Activated CD4-positive, alpha-beta T cell treated with anti-CD3 and anti-CD28 coated beads for 36 hours (primary cell): Measurements from ENCODE around the gene GGN. TPM values are rescaled to one million over a fixed set of nuclear protein-coding genes. Genes with fewer than 3 reads are reported as not detected.
"Not testable (repeated sequence)": the region's sequence is repeated elsewhere in the genome, so short reads cannot be mapped to it uniquely, and the experiment has no call there.

Experiments
- ATAC-seq: fragments of 200-7000 bp; cut with Tn5 transposase; one replicate; pipeline ENCODE4 v1.10.0; 2021; ENCODE audit warnings: mild to moderate bottlenecking, moderate library complexity
- CTCF ChIA-PET: fragments of 350-600 bp; sonication (Branson Sonifier 250); formaldehyde crosslinking; loops from one replicate; lab custom pipeline; 2021; ENCODE audit warnings: antibody characterized with exemption; lab: Charles Lee
- POLR2A ChIA-PET: fragments of 350-600 bp; sonication (Branson Sonifier 250); formaldehyde crosslinking; loops from one replicate; lab custom pipeline; 2021; ENCODE audit warnings: antibody characterized with exemption, inconsistent platforms; lab: Charles Lee
- DNase-seq: peaks from one replicate; pipeline ENCODE4 v3.0.0-alpha.2; 2020
- H3K27ac Mint-ChIP-seq: one replicate; pipeline ENCODE4 v1.8.0; 2021; ENCODE audit warnings: mixed read lengths
- H3K27me3 Mint-ChIP-seq: one replicate; pipeline ENCODE4 v1.8.0; 2021; ENCODE audit warnings: mixed read lengths
- H3K36me3 Mint-ChIP-seq: one replicate; pipeline ENCODE4 v1.8.0; 2021; ENCODE audit warnings: low read depth, mixed read lengths
- H3K4me1 Mint-ChIP-seq: one replicate; pipeline ENCODE4 v1.8.0; 2021; ENCODE audit warnings: mixed read lengths
- H3K4me3 Mint-ChIP-seq: one replicate; pipeline ENCODE4 v1.8.0; 2021; ENCODE audit warnings: mild to moderate bottlenecking, moderate library complexity, mixed read lengths
- H3K9me3 Mint-ChIP-seq: one replicate; pipeline ENCODE4 v1.8.0; 2021; ENCODE audit warnings: low read depth, mixed read lengths
- intact Hi-C, 2 experiments: fragments of 100-400 bp; cut with DNase I in 1 of 2; cut with micrococcal nuclease in 1 of 2; formaldehyde crosslinking; loops; one replicate each; pipeline versions ENCODE4 v1.14.2 to v1.15.1; 2022 to 2024; cut with DNase I, micrococcal nuclease
- total RNA-seq, 2 experiments: library from RNA; stranded (reverse); gene quantifications; one replicate each; pipeline ENCODE4 v1.2.3, GENCODE V29; 2021

Gene GGN
- total RNA-seq, 2 experiments from 2014 or later: 0.30 to 0.51 TPM

DNA sequence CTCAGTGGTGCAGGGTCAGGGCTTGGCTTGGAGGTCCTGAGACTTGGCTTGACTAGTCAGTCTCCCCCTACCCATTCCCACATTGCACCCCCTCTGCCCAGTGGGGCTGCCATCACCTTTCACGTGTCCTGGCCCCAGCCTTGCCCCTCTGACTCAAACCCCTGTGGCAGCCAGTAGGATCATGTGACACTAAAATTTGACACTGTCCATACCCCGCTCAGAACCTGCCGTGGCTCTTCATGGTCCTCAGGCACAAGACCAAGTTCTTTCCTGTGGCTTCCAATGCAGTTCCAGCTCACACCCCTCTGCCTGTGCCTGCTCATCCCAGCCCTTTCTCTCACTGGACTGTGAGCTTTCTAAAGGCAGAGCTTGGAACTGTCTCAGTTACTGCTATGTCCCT, 11.3 kb downstream of the GGN start:
- intact Hi-C loops: no loop called here
- peak overlapping the region; percentile 97 for H3K4me3 Mint-ChIP-seq

DNA sequence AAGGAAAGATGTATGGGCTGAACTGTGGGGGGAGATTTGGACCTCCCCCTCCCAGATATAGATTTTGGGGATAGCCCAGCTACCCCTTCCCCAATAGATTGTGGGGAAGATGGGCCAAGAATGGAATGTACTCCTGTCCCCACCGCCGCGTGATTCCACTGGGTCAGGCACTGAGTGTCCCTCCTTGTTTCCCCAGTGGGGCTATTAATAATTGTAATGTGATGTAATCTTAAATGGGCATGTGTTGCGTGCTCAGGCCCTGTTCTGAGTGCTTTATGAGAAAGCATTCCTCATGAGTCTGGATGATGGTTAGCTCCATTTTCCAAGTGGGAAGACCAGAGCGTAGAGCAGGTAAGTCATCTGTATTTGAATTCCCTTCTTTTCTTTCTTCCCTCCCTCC, 12.1 kb downstream of the GGN start:
- no peaks in the 10 kb centered on the region for H3K27me3 Mint-ChIP-seq
- intact Hi-C loops: loop anchor here in 1 of 2 experiments (2.0 kb wide), 2 partner anchors 13 to 27 kb away; partner anchors contain the start of genes FAM98C, GGN and SPRED3
- POLR2A ChIA-PET: interaction anchor here (0.7 kb wide), 1 partner anchor 12 kb away, joined by 3 read pairs; the partner anchor contains the start of gene GGN

More for the DNA sequence above, 11.3 kb downstream of the GGN start:
- H3K27me3 Mint-ChIP-seq: no peaks in the 10 kb centered on the region
- H3K9me3 Mint-ChIP-seq: no peaks in the 10 kb centered on the region
- ChIA-PET POLR2A (interaction anchor here (0.7 kb wide), 1 partner anchor 11 kb away, joined by 3 read pairs; the partner anchor contains the start of gene GGN), CTCF (interaction anchor here (1.3 kb wide), 1 partner anchor 26 kb away, joined by 7 read pairs; the partner anchor contains the start of gene FAM98C)
- no peak for DNase-seq
- H3K27ac Mint-ChIP-seq: peak overlapping the region; percentile 31
- peaks cover 26% of the 10 kb centered on the region for H3K4me1 Mint-ChIP-seq
- no peak for ATAC-seq
- H3K36me3 Mint-ChIP-seq: peaks cover 52% of the 10 kb centered on the region

DNA sequence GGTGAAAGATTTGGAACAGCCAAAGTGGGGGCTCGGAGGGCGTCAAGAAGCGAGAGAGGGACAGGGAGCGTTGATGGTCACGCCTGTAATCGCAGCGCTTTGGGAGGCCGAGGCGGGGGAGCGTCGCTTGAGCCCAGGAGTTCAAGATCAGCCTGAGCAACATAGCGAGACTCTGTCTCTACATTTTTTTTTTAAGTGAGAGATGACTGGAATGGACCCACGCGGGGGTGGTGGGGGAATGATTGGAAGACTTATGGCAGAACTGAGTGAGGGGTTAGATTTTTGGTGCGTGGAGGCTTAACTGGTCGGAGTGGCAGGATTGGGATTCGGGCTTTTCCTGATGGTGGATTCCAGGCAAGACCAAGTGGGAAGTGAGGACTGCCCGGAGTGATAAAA, 12.7 kb downstream of the GGN start:
- DNase-seq: no peak
- peaks cover 4% of the 10 kb centered on the region for H3K27me3 Mint-ChIP-seq
- H3K4me3 Mint-ChIP-seq: peak overlapping the region; percentile 97
- peak overlapping the region; percentile 98 for H3K27ac Mint-ChIP-seq
- peak; percentile 2 for ATAC-seq
- ChIA-PET POLR2A (interaction anchor here (1.2 to 1.7 kb wide), 4 partner anchors 9 to 39 kb away, joined by 3 to 26 read pairs (median 11); partner anchors contain the start of genes CATSPERG, FAM98C, GGN and SPRED3), CTCF (interaction anchor here (0.6 to 1.8 kb wide), 6 partner anchors 19 to 473 kb away, joined by 3 to 21 read pairs (median 6); partner anchors contain the start of gene FAM98C)
- no peaks in the 10 kb centered on the region for H3K9me3 Mint-ChIP-seq
- H3K36me3 Mint-ChIP-seq: peaks cover 38% of the 10 kb centered on the region
- H3K4me1 Mint-ChIP-seq: peaks cover 26% of the 10 kb centered on the region
- intact Hi-C loops: loop anchor here in 1 of 2 experiments (2.0 kb wide), 2 partner anchors 14 to 28 kb away; partner anchors contain the start of genes FAM98C, GGN and SPRED3

More for the DNA sequence above, 12.1 kb downstream of the GGN start:
- Mint-ChIP-seq H3K9me3 (no peaks in the 10 kb centered on the region), H3K4me1 (peaks cover 26% of the 10 kb centered on the region), H3K4me3 (peak overlapping the region; percentile 97), H3K36me3 (peaks cover 44% of the 10 kb centered on the region), H3K27ac (peak overlapping the region; percentile 98)
- no peak for DNase-seq
- no peak for ATAC-seq
- CTCF ChIA-PET: interaction anchor here (0.7 to 1.3 kb wide), 2 partner anchors 27 to 40 kb away, joined by 4 to 7 read pairs; partner anchors contain the start of genes CATSPERG and FAM98C

DNA sequence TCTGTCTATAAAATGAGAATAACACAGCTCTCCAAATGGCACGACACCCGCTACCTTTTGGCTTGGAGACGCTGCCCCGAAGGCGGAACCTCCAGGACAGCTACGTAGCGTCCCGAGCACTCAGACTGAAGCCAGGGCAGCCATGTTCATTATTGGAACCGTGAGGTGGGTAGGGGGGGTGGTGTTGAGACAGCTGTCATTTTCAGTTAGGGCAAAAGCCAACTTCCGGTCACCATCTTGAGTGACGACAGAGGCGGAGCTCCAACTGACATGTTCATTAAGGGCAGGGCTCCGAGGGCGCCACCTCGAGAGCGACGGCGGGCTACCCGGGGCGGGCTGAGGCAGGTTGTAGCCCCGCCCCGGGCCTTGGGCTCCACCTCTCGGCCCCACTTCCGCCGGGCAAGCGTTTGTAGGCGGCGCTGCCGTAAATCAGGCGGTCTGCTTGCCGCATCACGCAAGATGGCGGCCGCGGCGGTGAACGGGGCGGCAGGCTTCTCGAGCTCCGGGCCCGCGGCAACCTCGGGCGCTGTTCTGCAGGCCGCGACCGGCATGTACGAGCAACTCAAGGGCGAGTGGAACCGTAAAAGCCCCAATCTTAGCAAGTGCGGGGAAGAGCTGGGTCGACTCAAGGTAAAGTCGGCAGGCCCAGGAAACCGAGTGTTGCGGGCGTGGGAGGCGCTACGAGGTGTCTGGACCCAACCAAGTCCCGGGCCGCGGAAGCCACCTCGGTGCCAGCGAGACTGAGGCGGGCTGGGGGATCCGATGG, 13.3 kb downstream of the GGN start, which contains the start of gene PSMD8:
Gene PSMD8 (plus strand): TSS at position 240 of the 766 bp plus-strand sequence. CDS start 31 bp downstream, at position 271.
- Mint-ChIP-seq H3K9me3 (no peaks in the 10 kb centered on the region), H3K27ac (peak within 1 kb of the TSS; percentile 98), H3K4me3 (peak within 1 kb of the TSS; percentile 97), H3K36me3 (peaks cover 33% of the 10 kb centered on the region), H3K27me3 (peaks cover 5% of the 10 kb centered on the region), H3K4me1 (peaks cover 26% of the 10 kb centered on the region)
- DNase-seq (peak; percentile 99), ATAC-seq (peak; percentile 99)
- POLR2A ChIA-PET: interaction anchor here (0.5 to 1.7 kb wide), 11 partner anchors 9 to 725 kb away, joined by 3 to 26 read pairs (median 4); partner anchors contain the start of genes CATSPERG, FAM98C, GGN and SPRED3
- CTCF ChIA-PET: interaction anchor here (0.5 to 1.8 kb wide), 20 partner anchors 10 to 1524 kb away, joined by 3 to 21 read pairs (median 5); partner anchors contain the start of genes CATSPERG, FAM98C, GGN and SPINT2
- intact Hi-C loops: loop anchor here (1.0 to 2.0 kb wide), 15 partner anchors 12 to 525 kb away; partner anchors contain the start of genes EIF3K (in 2 of the 2), FAM98C (in 2 of the 2), GGN (in 2 of the 2) and SIPA1L3 (in 2 of the 2)

DNA sequence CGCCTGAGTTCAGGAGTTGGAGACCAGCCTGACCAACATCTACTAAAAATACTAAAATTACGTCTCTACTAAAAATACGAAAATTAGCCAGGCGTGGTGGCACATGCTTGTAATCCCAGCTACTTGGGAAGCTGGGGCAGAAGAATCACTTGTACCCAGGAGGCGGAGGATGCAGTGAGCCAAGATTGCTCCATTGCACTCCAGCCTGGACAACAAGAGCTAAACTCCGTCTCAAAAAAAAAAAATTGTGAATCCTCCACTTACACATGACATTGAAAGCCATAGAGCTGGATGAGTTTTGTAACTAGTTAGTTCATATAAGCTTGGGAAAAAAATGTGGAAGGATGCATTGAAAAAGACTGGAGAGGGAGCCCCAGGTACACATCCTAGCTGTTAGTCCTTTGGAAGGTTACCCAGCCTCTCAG, 13.9 kb downstream of the GGN start:
- intact Hi-C loops: loop anchor here (1.0 to 2.0 kb wide), 15 partner anchors 12 to 525 kb away; partner anchors contain the start of genes EIF3K (in 2 of the 2), FAM98C (in 2 of the 2), GGN (in 2 of the 2) and SIPA1L3 (in 2 of the 2)
- no peak for ATAC-seq
- no peaks in the 10 kb centered on the region for H3K9me3 Mint-ChIP-seq
- peaks cover 27% of the 10 kb centered on the region for H3K36me3 Mint-ChIP-seq
- no peak for DNase-seq
- ChIA-PET CTCF (interaction anchor here (0.5 to 1.8 kb wide), 20 partner anchors 11 to 1524 kb away, joined by 3 to 21 read pairs (median 5); partner anchors contain the start of genes CATSPERG, FAM98C, GGN and SPINT2), POLR2A (interaction anchor here (0.6 to 1.7 kb wide), 10 partner anchors 10 to 140 kb away, joined by 3 to 26 read pairs (median 4); partner anchors contain the start of genes CATSPERG, FAM98C, GGN and SPRED3)
- H3K4me1 Mint-ChIP-seq: peaks cover 26% of the 10 kb centered on the region
- H3K27me3 Mint-ChIP-seq: peaks cover 6% of the 10 kb centered on the region
- peak overlapping the region; percentile 97 for H3K4me3 Mint-ChIP-seq
- peak overlapping the region; percentile 90 for H3K27ac Mint-ChIP-seq

DNA sequence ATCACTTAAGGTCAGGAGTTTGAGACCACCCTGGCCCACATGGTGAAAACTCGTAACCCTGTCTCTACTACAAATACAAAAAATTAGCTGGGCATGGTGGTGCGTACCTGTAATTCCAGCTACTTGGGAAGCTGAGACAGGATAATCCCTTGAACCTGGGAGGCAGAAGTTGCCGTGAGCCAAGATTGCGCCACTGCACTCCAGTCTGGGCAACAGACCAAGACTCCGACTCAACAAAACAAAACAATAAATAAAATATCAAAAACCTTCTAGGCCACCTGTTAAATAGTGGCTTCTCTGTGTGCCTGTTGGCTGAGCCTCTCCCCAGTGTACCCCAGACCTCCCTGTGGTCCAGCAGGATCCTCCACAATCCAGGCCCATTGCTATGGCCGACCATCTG, 16.8 kb downstream of the GGN start:
- Mint-ChIP-seq H3K4me1 (peaks cover 17% of the 10 kb centered on the region), H3K9me3 (no peaks in the 10 kb centered on the region), H3K36me3 (peaks cover 13% of the 10 kb centered on the region), H3K27ac (no peak overlapping the region), H3K27me3 (peaks cover 12% of the 10 kb centered on the region), H3K4me3 (no peak overlapping the region)
- ChIA-PET POLR2A (no interaction called here), CTCF (interaction anchor here (0.6 kb wide), 1 partner anchor 218 kb away, joined by 4 read pairs; no protein-coding TSS in a partner anchor)
- intact Hi-C loops: no loop called here
- ATAC-seq (no peak), DNase-seq (no peak)

DNA sequence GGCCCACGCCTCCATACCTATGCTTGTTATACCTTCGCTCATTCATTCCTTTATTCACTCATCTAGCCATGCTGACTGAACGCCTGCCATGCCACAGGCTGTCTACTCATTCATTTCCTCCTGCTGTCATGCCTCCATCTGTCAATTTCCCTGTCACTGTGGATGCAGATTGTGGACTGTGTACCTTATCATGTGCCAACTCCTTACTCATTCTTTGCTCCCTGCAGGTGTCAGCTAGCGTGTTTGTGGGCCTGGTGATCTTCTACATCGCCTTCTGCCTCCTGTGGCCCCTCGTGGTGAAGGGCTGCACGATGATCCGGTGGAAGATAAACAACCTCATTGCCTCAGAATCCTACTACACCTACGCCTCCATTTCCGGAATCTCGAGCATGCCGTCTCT, 17.5 kb downstream of the GGN start:
- H3K27me3 Mint-ChIP-seq: peaks cover 14% of the 10 kb centered on the region
- CTCF ChIA-PET: interaction anchor here (0.6 kb wide), 1 partner anchor 217 kb away, joined by 4 read pairs; no protein-coding TSS in a partner anchor

DNA sequence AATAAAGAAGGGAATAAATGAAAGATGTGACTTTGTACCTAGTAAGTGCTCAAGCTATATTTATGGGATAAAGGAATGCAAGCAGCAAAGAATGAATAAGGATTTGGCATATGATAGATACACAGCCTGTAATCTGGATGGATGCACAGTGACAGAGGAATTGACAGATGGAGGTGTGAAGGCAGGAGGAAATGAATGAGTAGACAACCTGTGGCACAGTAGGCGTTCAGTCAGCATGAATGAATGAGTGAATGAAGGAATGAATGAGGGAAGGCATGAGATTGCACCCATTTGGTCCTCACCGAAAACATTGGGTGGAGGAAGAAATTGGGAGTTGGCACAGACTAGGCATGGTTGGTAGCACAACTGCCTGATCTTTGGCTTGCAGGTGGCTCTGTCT, 18.2 kb downstream of the GGN start:
- Mint-ChIP-seq H3K9me3 (no peaks in the 10 kb centered on the region), H3K27me3 (peaks cover 14% of the 10 kb centered on the region), H3K4me3 (no peak overlapping the region), H3K36me3 (peaks cover under 1% of the 10 kb centered on the region), H3K4me1 (peaks cover 4% of the 10 kb centered on the region), H3K27ac (no peak overlapping the region)
- DNase-seq (no peak), ATAC-seq (no peak)
- ChIA-PET CTCF (no interaction called here), POLR2A (no interaction called here)
- intact Hi-C loops: no loop called here

More for the DNA sequence above, 17.5 kb downstream of the GGN start:
- Mint-ChIP-seq H3K27ac (no peak overlapping the region), H3K4me3 (no peak overlapping the region), H3K4me1 (peaks cover 9% of the 10 kb centered on the region), H3K36me3 (peaks cover 6% of the 10 kb centered on the region), H3K9me3 (no peaks in the 10 kb centered on the region)
- POLR2A ChIA-PET: no interaction called here
- ATAC-seq: no peak
- no peak for DNase-seq
- intact Hi-C loops: no loop called here

DNA sequence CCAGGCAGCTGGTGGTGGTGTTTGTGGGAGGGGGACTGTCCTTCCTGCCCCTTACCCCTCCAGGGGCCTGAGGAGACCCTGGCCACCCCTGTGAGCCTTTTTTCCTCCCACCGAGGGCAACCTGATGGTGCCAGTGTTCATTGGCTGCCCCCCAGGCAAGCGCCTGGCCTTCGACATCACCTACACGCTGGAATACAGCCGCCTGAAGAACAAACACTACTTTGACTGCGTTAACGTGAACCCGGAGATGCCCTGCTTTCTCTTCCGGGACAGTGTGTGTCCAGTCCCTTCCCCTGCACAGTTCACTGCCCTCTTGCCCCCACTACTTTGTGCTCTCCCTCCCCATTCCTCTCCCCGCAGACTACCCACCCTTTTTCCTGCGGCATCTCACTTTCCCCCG, 20.8 kb downstream of the GGN start:
- Mint-ChIP-seq H3K4me3 (no peak overlapping the region), H3K4me1 (peaks cover 3% of the 10 kb centered on the region), H3K36me3 (no peaks in the 10 kb centered on the region), H3K27me3 (peaks cover 14% of the 10 kb centered on the region), H3K27ac (no peak overlapping the region), H3K9me3 (no peaks in the 10 kb centered on the region)
- no peak for DNase-seq
- ChIA-PET POLR2A (no interaction called here), CTCF (no interaction called here)
- no peak for ATAC-seq
- intact Hi-C loops: no loop called here

DNA sequence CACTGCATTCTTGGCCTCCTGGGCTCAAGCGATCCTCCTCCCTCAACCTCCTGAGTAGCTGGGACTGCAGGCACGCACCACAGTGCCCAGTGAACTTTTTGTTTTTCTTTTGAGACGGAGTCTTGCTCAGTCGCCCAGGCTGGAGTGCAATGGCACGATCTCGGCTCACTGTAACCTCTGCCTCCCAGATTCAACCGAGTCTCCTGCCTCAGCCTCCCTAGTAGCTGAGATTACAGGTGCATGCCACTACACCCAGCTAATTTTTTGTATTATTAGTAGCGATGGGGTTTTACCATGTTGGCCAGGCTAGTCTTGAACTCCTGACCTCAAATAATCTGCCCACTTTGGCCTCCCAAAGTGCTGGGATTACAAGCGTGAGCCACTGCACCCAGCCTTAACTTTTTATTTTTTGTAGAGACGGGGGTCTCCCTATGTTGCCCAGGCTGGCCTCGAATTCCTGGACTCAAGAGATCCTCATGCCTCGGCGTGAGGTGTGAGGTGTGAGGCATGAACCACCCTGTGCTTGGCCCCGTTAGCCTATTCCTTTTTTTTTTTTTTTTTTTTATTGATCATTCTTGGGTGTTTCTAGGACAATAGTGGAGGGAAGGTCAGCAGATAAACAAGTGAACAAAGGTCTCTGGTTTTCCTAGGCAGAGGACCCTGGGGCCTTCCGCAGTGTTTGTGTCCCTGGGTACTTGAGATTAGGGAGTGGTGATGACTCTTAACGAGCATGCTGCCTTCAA, 24.7 kb downstream of the GGN start:
- H3K4me1 Mint-ChIP-seq, H3K36me3 Mint-ChIP-seq, H3K27ac Mint-ChIP-seq, H3K9me3 Mint-ChIP-seq, DNase-seq, POLR2A ChIA-PET, ATAC-seq: not testable (repeated sequence)
- intact Hi-C loops: loop anchor here (1.0 to 2.0 kb wide), 6 partner anchors 11 to 99 kb away; partner anchors contain the start of genes PSMD8 (in 1 of the 2), SPINT2 (in 1 of the 2) and YIF1B (in 1 of the 2)
- Mint-ChIP-seq H3K4me3 (peak overlapping the region; percentile 76), H3K27me3 (peaks cover 23% of the 10 kb centered on the region)
- CTCF ChIA-PET: interaction anchor here (0.5 kb wide), 1 partner anchor 468 kb away, joined by 5 read pairs; no protein-coding TSS in a partner anchor
